IMR-90 (cell line): ENCODE results near the gene ARPC4. TPM values are rescaled to one million over a fixed set of nuclear protein-coding genes. Genes with fewer than 3 reads are reported as not detected.
"Not testable (repeated sequence)": the region's sequence is repeated elsewhere in the genome, so short reads cannot be mapped to it uniquely, and the experiment has no call there.

Source experiments
- ATAC-seq: fragments of 200-7000 bp; cut with Tn5 transposase; 2 replicates; pipeline ENCODE4 v1.9.1; 2020; ENCODE audit warnings: low read depth, mild to moderate bottlenecking, moderate library complexity
- BruUV-seq: library from RNA; stranded (reverse); fragments of 400-500 nt; replicated peaks from 2 replicates; lab custom pipeline; 2021; lab: Mats Ljungman, UMichigan
- CTCF ChIA-PET: fragments of 300-600 bp; formaldehyde crosslinking; extraction: SDS; loops from one replicate; lab custom pipeline; 2021; ENCODE audit warnings: antibody characterized with exemption; lab: Yijun Ruan, JAX
- POLR2A ChIA-PET: fragments of 300-600 bp; sonication (Branson Sonifier 250); formaldehyde crosslinking; loops from one replicate; lab custom pipeline; 2022; ENCODE audit warnings: antibody characterized with exemption; ENCODE audit not compliant: unreplicated experiment; lab: Charles Lee
- DNase-seq: peaks from one replicate; pipeline ENCODE4 v3.0.0; 2013
- H2AFZ ChIP-seq: replicated peaks from 2 replicates; pipeline ENCODE3; 2013; ENCODE audit warnings: low read length, mild to moderate bottlenecking; ENCODE audit not compliant: poor library complexity
- H2AK5ac ChIP-seq: 2 replicates; pipeline ENCODE4 v1.6.1; 2013; ENCODE audit warnings: low read depth, low read length, inconsistent platforms
- H2AK9ac ChIP-seq: replicated peaks from 2 replicates; pipeline ENCODE3; 2013; ENCODE audit warnings: mild to moderate bottlenecking, low read depth, low read length, moderate library complexity; ENCODE audit not compliant: poor library complexity
- H2BK120ac ChIP-seq: 2 replicates; pipeline ENCODE4 v1.6.1; 2013; ENCODE audit warnings: low read depth, low read length, inconsistent platforms
- H2BK15ac ChIP-seq: 3 replicates; pipeline ENCODE4 v1.6.1; 2013; ENCODE audit warnings: low read depth, low read length, inconsistent platforms
- H2BK20ac ChIP-seq: 2 replicates; pipeline ENCODE4 v1.6.1; 2013; ENCODE audit warnings: low read depth, mild to moderate bottlenecking, inconsistent platforms, low read length, moderate library complexity
- H2BK5ac ChIP-seq: 2 replicates; pipeline ENCODE4 v1.6.1; 2013; ENCODE audit warnings: mild to moderate bottlenecking, low read depth, low read length, inconsistent platforms; ENCODE audit not compliant: poor library complexity, severe bottlenecking
- H3K14ac ChIP-seq: replicated peaks from 2 replicates; pipeline ENCODE4 v1.6.1; 2013; ENCODE audit warnings: low read depth, low read length, inconsistent platforms
- H3K18ac ChIP-seq: 2 replicates; pipeline ENCODE4 v1.6.1; 2013; ENCODE audit warnings: low read depth, low read length, control low read depth
- H3K23ac ChIP-seq: 2 replicates; pipeline ENCODE4 v1.6.1; 2013; ENCODE audit warnings: low read depth, low read length, inconsistent platforms
- H3K27ac ChIP-seq: 2 replicates; pipeline ENCODE4 v1.5.1; 2013; ENCODE audit warnings: mild to moderate bottlenecking, control low read depth, low read length; ENCODE audit not compliant: insufficient read depth
- H3K27me3 ChIP-seq: 2 replicates; pipeline ENCODE4 v1.6.1; 2013; ENCODE audit warnings: low read length; ENCODE audit not compliant: control insufficient read depth, insufficient read depth
- H3K36me3 ChIP-seq: 2 replicates; pipeline ENCODE4 v1.6.1; 2013; ENCODE audit warnings: low read length, mixed read lengths; ENCODE audit not compliant: control insufficient read depth, insufficient read depth
- H3K4ac ChIP-seq: 2 replicates; pipeline ENCODE4 v1.6.1; 2013; ENCODE audit warnings: low read depth, low read length, inconsistent platforms
- H3K4me1 ChIP-seq: 2 replicates; pipeline ENCODE4 v1.6.1; 2013; ENCODE audit warnings: low read length, mixed read lengths; ENCODE audit not compliant: control insufficient read depth, insufficient read depth
- H3K4me2 ChIP-seq: 2 replicates; pipeline ENCODE4 v1.6.1; 2013; ENCODE audit warnings: low read depth, mild to moderate bottlenecking, control low read depth, low read length, moderate library complexity
- H3K4me3 ChIP-seq: 2 replicates; pipeline ENCODE4 v1.5.1; 2013; ENCODE audit warnings: low read depth, mild to moderate bottlenecking, control low read depth, low read length, moderate library complexity; ENCODE audit not compliant: insufficient read depth
- H3K56ac ChIP-seq: 2 replicates; pipeline ENCODE4 v1.6.1; 2013; ENCODE audit warnings: low read length, inconsistent platforms; ENCODE audit not compliant: insufficient read depth; ENCODE audit errors: extremely low read depth
- H3K79me1 ChIP-seq, 2 experiments: 2 replicates each; pipeline ENCODE4 v1.6.1; 2013; ENCODE audit warnings: low read length in 2 of 2, inconsistent platforms in 1 of 2, low read depth in 1 of 2
- H3K9ac ChIP-seq: 2 replicates; pipeline ENCODE4 v1.6.1; 2013; ENCODE audit warnings: low read depth, low read length, control low read depth
- H3K9me1 ChIP-seq: 2 replicates; pipeline ENCODE4 v1.6.1; 2013; ENCODE audit warnings: low read length, inconsistent platforms; ENCODE audit not compliant: insufficient read depth
- H3K9me3 ChIP-seq: 2 replicates; pipeline ENCODE4 v1.6.1; 2013; ENCODE audit warnings: low read length; ENCODE audit not compliant: control insufficient read depth, insufficient read depth
- H4K20me1 ChIP-seq: 2 replicates; pipeline ENCODE4 v1.6.1; 2013; ENCODE audit warnings: low read length, inconsistent platforms; ENCODE audit not compliant: insufficient read depth
- H4K5ac ChIP-seq: 2 replicates; pipeline ENCODE4 v1.6.1; 2013; ENCODE audit warnings: mild to moderate bottlenecking, low read depth, low read length, control low read depth
- H4K8ac ChIP-seq, 2 experiments: 2 replicates each; pipeline ENCODE4 v1.6.1; 2013; ENCODE audit warnings: low read depth in 2 of 2, low read length in 2 of 2, control low read depth in 1 of 2, inconsistent platforms in 1 of 2
- H4K91ac ChIP-seq: 2 replicates; pipeline ENCODE4 v1.6.1; 2013; ENCODE audit warnings: low read depth, low read length, inconsistent platforms; ENCODE audit not compliant: insufficient read depth
- WGBS, 2 experiments: methylation state at CpG; one replicate each; pipeline versions ENCODE4 v1.1.5 to v1.1.7; 2013; ENCODE audit warnings: missing lambda C conversion rate in 2 of 2; ENCODE audit not compliant: insufficient read length in 1 of 2; ENCODE audit errors: extremely low coverage in 2 of 2; 5-methylcytosine and 5-hydroxymethylcytosine counted together
- dilution Hi-C: fragments of 300-500 bp; cut with HindIII; formaldehyde crosslinking; loops from one replicate; pipeline ENCODE4 v1.14.3; 2018; ENCODE audit warnings: low sequenced_read_pairs; ENCODE audit not compliant: unreplicated experiment
- in situ Hi-C: fragments of 300-500 bp; cut with MboI; formaldehyde crosslinking; loops from 3 replicates; pipeline ENCODE4 v1.14.3; 2019; ENCODE audit warnings: low sequenced_read_pairs, inconsistent platforms, mixed read lengths
- intact Hi-C: fragments of 100-400 bp; cut with micrococcal nuclease; formaldehyde crosslinking; loops from 2 replicates; pipeline ENCODE4 v1.10.0; 2022
- polyA plus RNA-seq, 3 experiments: library from polyadenylated mRNA; depleted of rRNA; stranded (reverse); fragments of >200 nt; gene quantifications; 2 replicates each; pipeline ENCODE4 v1.2.3, GENCODE V29; 2012; ENCODE audit warnings: low replicate concordance in 1 of 3
- total RNA-seq: library from RNA; depleted of rRNA; stranded (reverse); fragments of >200 nt; gene quantifications from 2 replicates; pipeline ENCODE4 v1.2.3, GENCODE V29; 2012

The ARPC4 gene
- total and polyA plus RNA-seq, 2 of the 4 experiments (the other 2 are of a cell fraction) = 188 to 383 TPM

- H3K36me3 ChIP-seq, H3K27me3 ChIP-seq, H3K4ac ChIP-seq, H2AFZ ChIP-seq, H4K8ac ChIP-seq, H3K18ac ChIP-seq, BruUV-seq, H3K27ac ChIP-seq, H3K14ac ChIP-seq, H3K4me2 ChIP-seq, H2AK9ac ChIP-seq, in situ Hi-C loops, dilution Hi-C loops, H2BK15ac ChIP-seq, intact Hi-C loops, H2BK5ac ChIP-seq, H4K20me1 ChIP-seq, H2AK5ac ChIP-seq, ATAC-seq, DNase-seq, H3K56ac ChIP-seq, H2BK120ac ChIP-seq, H3K9me3 ChIP-seq, H2BK20ac ChIP-seq, H3K4me3 ChIP-seq, H3K9ac ChIP-seq, H3K23ac ChIP-seq, POLR2A ChIA-PET, H4K5ac ChIP-seq, CTCF ChIA-PET, H4K91ac ChIP-seq: not testable (repeated sequence)
- H3K79me1 ChIP-seq = peaks cover 16 to 37% of the 10 kb centered on the region in 2 experiments; a peak in 3 of 4 replicates
- peaks cover 20% of the 10 kb centered on the region for H3K9me1 ChIP-seq
- peaks cover 27% of the 10 kb centered on the region for H3K4me1 ChIP-seq
- no CpG with 5 or more reads among the region's 2 CpGs for WGBS, 2 experiments
Measured at GRCh38 chr3:9771007-9771406, 21.9 kb upstream of the ARPC4 start.
